Activated CD4-positive, alpha-beta T cell treated with anti-CD3 and anti-CD28 coated beads for 24 hours (primary cell): ENCODE results near the gene TCEA3.
A peak's percentile ranks its signal among the peaks of the same experiment; 100 is the strongest.

ENCODE experiments used
- DNase-seq, 2 donors: peaks; one replicate each; pipeline ENCODE4 v3.0.0-alpha.2; 2020; ENCODE audit warnings: low read depth in 2 of 2

The TCEA3 gene

DNA sequence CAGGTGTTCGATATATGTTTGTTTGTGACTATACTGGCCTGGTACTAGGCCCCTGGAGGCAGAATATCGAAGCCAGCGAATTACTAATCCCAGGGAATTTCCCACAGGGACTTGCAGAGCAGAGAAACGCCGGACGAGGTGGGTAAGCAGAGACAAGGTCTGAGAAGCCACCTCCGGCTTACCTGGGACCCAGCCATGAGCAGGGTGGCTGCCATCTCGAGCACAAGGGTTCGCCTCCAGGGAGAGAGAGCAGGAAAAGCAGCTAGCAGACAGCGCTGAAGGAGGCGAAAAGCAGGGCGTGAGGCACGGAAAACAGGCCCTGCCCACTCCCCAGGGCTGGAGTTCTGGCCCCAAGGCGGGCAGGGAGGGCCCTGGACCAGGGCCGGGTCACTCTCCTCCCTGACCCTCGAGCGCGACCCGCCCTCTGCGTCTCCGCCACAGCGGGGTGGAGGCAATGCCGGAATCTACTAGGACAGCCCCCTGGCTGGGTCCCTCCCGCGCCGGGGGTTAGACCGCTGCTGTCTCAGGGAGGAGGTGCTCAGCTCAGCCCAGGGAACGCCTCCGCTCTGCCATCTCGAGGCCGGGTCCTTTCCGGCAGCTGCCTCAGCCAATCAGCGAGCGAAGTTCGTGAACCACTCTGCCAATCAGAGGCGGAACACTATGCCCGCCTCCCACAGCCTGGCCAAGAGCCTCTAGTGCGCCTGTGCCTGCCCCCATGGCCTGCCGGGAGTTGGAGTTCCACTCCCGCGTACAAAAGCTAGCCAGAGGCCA is 56.6 kb downstream of the TCEA3 start:
- DNase-seq = peak; percentile 95

DNA sequence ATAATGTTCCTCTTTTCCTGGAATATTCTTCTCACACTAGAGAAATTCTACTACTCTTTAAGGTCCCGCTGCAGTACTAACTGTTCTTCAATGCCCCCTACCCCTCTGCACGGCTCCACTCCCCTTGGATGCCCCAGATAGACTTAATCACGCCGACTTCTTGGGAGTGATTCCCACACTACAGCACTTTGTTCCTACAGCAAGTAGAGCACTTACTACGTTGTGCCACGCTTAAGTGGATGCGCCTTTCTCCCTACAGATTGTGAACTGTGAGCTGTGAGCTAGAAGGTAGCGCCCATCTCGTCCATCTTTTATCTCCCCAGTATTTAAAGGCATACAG is 57.1 kb downstream of the TCEA3 start:
- no peak for DNase-seq

DNA sequence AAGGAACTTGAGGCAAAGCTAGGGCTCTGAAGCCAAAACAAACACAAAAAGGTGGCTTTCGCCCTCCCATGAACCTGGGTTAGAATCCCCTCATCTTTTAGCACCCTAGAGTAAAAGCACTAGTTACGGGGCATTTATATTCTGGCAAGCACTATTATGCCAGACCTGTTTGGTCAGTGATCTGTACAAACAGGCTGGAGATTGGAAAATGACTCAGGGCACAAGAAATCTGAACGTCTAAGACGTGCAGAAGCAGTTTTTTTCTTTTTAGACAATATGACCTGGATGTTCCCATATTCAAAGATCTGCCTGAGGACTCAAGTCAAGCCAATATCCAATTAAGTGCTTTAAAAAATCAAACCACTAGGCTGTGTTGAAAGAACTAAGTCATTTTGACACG is 58.0 kb downstream of the TCEA3 start:
- no peak for DNase-seq

DNA sequence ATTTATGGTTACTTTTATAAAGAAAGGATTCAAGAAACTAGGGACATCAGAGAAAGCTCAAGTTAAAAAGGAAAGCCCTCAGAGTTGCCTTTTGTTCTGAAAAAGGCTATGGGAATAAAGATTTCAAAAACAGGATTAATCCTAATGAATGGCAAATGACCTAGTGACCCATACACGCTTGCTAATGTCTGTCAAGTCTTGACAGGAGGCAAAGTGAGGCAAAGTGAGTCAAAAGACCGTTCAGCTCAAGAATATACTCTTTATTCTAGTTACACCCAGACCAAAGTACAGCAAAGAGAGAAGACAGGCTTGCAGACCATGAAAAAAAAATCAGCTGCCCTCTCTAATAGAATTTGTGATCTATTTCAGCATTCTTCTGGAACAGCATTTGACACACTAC is 58.4 kb downstream of the TCEA3 start:
- DNase-seq = no peak

DNA sequence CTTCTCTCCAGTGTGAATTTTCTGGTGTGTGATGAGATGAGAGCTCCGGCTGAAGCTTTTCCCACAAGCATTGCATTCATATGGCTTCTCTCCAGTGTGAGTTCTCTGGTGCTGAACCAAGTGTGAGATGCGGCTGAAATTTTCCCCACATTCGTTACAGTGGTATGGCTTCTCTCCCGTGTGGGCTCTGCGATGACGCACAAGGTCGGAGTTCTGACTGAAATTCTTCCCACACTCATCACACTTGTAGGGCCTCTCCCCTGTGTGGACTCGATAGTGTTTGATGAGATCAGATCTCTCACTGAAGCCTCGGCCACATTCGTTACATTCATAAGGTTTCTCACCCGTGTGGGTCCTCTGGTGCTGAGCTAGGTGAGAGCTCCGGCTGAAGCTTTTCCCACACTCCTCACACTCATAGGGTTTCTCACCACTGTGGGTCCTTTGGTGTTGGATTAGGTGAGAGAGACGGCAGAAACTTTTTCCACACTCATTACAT is 62.3 kb downstream of the TCEA3 start:
- DNase-seq = no peak

DNA sequence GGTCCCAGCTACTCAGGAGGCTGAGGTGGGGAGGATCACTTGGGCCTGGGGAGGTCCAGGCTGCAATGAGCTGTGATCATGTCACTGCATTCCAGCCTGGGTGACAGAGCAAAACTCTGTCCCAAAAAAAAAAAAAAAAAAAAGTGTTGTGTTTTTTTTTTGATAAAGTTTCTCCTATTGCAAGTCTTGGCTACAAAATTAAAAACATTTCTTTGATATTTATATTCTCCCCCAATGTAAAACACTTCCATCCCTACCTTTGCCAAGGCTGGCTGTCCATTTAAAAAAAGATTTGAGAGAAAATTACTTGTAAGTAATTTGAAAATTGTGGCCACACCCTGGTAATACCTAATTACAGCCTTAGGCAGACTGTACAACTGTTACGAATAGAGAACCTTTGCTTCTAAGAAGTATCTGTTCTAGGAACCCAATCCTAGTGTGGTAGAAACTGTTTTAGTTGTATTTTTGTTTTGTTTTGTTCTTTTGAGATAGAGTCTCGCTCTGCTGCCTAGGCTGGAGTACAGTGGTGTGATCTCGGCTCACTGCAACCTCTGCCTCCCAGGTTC is 66.2 kb downstream of the TCEA3 start:
- no peak for DNase-seq

DNA sequence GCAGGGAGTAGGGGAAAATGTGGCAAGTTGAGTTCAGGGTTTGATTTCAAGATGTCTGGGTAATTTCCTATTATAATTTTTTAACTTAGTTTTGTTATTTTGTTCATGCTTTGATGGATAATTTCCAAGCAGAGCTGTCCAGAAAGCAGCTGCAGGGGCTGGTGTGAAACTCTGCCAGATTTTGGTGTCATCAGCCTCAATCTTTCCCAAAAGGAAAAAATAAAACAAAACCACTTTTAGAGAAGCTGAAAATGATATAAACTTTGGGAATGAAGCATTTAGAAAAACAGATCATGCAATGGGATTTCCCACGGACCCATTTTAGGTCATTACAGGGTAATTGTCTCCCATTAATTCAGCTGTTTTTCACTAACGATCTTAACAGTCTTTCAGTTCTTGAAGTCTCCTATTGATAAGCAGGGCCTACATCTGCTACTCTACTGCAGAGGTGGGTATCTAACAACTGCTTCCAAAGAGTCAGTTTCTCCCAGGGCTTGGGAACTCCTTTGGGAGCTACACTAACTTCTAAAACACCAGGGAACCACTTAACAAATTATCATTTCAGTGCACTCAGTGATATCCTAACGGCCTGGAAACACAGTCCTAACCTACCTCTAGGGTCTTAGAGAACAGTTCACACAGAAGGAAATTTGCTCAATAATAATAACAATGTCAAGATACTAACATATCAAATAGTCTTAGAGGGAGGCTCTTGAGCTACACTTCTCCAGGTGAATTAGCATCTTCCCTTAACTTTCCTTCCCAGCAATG is 67.2 kb downstream of the TCEA3 start:
- DNase-seq = no peak

DNA sequence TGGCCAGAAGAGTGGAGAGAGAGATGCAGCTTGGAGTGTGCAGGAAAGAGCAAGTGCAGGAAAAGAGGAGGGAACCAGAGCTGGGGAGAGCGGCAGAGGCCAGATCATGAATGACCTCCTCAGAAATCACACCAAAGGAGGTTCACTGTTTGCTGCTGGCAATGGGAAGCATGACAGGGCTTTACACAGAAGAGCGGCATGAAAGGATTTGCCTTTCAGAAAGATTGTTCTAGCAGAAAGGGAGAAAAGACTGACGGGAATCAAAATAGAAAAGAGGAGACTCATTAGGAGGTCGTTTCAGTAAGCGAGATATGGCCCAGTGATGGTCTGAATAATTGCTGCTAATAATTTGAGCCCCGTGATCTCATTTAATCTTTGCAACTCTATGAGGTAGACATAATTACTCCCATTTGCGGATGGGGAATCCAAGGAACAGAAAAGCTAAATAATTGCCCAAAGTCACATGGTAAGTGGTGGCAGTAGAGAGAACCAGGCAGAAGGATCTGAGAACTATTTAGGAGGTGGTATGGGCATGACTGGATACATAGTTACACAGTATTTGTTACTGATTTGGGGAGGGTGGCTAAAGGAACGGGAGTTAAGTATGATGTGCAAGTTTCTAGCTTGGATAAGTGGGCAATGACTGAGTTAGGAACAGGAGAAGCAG is 67.9 kb downstream of the TCEA3 start:
- no peak for DNase-seq

DNA sequence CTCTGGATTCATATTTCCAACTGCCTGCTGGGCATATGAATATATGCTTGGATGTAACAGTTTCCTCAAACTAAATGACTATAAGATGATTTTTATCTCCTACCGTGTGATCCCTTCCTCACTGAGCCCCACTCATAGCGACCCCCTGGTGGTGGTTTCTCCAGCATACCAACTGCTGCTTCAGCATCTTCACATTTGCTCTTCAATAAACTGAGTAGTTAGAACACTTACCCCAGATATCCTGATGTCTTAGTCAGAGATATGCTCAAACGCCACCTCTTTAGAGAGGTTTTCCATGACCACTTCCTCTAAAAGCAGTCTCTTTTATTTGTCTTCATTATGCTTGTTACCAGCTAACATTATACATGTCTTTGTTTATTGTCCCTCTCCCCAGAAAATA is 70.3 kb downstream of the TCEA3 start:
- DNase-seq = no peak

DNA sequence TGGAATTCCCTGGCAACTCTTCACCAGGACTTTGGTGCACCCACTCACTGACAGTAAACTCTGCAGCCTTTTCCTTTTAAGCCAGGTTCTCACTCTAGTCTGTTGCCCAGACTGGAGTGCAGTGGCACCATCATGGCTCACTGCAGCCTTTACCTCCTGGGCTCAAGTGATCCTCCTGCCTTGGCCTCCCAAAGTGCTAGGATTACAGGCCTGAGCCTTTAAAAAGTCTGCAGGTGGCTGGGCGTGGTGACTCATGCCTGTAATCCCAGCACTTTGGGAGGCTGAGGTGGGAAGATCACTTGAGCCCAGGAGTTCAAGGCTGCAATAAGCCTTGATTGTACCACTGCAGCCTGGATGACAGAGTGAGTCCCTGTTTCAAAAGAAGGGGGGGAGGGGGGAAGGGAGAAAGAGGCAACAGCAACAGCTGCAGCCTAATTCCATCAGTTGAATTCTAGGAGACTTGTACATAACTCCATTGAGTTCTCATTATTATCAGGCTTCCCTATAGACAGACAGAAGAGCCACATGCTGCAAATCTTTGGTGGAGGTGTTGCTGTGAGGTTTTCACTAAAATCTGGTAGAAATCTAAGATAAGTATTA is 72.4 kb downstream of the TCEA3 start:
- DNase-seq = no peak

DNA sequence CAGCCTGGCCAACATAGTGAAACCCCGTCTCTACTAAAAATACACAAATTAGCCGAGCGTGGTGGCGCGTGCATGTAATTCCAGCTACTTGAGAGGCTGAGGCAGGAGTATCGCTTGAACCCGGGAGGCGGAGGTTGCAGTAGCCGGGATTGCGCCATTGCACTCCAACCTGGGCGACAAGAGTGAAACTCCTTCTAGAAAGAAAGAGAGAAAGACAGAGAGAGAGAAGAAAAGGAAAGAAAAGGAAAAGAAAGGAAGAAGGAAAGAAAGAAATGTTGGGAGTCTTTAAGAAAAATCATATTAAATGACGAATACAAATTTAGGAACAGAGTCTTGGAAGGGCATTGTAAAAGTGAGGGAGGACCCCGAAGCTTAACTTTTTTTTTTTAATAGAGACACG is 78.6 kb downstream of the TCEA3 start:
- no peak for DNase-seq

DNA sequence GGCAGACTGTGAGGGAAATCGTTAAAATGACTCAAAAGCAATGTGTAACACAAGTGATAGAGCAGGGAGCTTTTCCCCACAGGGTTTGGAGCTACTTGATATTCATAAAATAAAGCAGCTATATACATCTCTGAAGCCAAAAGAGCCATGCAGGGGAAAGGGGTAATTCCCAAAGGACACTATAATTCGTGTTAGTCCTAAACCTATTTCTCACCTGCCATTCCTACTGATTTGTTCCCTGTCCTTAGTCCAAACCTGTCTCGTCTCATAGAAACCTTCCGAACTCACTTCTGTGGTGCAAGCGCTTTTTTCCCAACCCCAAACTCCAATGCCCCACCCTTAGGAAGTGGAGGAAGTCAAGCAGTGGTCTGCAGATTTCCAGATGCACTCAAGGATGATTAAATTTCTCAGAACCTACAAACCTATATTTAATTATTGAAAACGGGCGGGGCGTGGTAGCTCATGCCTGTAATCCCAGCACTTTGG is 79.5 kb downstream of the TCEA3 start:
- no peak for DNase-seq

DNA sequence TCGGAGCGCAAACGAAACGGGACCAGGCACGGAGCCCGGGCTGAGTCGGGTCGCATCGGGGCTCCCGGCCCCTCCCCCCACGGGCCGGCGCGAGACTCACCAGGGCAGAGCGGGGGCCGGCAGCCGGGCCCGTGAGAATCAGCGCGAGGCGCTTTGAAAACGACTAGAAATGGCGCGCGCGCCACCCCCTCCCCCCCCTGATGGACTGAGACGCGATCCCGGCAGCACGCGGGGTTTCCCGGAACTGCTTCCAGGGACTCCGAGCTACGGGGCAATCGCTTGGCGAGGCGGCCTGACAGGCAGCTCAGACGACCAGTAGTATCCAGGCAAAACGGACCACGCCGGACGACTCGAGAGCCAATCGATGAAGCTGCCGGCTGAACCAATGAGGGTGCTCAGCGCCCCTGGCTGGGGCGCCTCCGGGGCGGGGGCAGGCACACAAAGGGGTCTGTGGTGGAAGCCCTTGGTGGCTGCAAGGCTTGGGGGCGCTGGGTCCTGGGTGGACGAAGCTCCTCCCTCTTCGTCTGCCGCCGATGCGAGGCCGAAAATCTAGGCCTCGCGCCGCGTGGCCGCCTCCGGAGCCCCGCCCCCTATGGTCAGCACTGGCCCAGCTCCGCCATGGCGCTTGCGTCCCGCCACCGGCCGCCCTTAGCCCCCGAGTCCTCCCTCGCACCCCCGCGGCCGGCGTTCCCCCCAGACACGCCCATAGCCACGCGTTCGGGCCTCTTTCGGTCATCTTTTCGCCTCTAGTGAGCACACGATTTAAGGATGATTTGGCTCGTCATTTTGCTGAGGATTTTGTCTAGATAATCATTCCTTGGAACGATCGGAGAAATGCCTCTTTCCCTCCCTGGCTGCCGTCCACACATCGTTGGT is 80.2 kb downstream of the TCEA3 start, which contains the start of gene HNRNPR:
Gene HNRNPR, minus strand, starts transcription at position 174 of the 876 bp plus-strand sequence. CDS start 3,276 bp downstream, outside the sequence.
- DNase-seq = peak; percentile 99 to 100

DNA sequence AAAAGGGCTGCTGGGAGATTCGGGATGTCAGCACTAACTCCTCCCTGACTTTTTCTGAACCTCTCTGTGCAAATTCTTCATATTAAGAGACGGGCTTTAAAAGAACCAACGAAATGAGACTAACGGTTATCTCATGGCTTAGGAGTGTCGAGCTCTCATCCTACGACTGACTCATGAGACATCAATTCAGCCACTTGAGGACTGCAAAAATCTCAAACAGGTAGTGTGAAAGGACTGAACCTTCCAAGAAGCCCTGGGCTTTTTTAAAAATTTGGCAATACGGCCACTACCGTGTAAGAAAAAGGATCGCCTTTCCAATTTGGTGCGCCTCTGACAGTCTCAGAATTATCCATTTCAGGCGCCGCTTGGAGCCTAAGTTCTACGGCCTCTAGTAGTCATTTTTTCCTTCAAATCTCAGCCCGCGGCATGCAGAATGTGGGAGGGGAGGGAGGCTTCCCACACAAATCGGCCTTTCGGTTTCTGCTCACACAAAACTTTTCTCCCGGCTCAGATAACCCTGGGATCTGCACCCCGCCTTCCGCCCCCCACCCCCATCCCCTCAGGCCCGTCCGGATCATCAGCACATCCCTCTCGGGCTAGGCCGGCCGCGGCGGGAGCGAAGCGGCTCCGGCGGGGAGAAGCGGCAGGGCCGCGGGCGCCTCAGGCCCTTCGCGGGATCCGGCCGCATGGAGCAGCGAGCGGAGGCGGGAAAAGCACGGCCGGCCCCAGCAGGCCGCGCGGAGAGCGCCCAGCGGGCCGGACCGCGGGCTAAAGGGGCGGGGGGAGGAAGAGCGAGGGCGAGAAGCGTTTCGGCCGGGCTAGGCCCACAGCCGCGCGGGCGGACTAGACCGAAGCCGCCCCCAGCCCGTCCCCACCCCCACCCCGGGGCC is 81.1 kb downstream of the TCEA3 start:
- DNase-seq = peak; percentile 35 to 46

DNA sequence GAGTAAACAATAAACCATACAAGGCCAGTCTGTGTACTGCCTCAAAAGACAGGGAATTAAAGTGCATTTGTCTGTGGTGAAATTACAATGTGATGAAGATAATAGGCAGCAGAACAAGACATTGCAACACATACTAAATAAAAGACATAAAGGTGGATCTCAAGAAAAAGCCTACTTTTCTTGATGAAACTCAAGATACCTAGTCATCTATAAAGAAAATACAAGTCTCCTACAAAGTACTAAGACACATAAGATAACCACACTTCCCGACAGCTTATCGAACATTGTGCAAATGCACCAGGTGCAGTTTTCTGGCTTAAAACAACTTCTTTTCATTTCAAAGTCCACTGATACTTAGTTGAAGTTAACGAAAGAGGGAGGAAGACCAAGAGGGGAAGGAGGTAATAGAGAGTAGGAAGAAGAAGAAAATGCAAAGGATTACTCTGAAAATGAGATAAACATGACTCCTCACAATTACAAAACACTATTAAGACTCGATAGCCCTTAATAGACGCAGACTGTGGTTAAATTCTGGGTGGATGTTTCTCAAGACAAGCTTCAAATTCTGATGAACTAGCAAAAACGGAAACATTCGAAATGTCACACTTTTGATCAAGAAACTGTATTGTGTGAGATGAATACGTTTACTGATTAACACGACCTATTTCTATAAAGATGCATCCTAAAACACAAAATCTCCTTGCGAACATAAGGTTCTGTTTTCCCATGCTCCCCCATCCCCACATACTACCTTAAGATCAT is 82.4 kb downstream of the TCEA3 start:
- no peak for DNase-seq

DNA sequence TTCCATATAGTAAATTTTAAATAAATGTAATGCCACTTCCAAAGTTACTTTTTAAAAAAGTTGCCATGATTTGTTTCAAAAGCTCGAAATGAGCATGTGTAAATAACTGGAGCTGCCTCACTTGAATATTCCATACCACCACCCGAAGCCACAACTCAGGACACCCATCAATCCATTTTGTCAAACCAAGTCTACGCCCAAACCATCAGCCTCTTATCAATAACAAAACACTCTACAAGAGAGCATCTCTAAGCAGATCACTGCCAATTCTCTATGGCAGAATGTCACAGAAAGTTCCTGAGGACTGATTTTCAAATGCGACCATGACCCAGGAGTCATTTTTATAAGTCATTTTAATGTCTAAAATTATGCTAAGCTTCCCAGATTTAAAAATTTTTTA is 84.9 kb downstream of the TCEA3 start:
- DNase-seq = no peak

DNA sequence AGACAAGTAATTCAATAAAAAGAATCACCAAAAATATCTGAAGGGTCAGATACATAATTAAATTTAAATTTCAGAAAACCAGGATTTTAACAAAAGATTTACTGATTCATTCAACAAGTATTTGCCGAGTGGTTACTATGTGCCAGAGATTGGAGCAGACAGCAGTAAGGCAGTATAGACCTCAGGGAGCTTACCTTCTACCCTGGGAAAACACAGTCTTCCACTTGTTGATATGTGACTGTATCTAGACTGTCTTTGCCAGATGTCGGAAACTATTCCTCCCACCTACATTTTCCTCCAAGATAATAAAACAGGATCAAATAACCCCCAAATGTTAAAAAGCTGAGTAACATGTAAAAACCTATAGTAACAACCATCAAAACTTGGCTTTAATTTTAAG is 86.7 kb downstream of the TCEA3 start:
- no peak for DNase-seq

DNA sequence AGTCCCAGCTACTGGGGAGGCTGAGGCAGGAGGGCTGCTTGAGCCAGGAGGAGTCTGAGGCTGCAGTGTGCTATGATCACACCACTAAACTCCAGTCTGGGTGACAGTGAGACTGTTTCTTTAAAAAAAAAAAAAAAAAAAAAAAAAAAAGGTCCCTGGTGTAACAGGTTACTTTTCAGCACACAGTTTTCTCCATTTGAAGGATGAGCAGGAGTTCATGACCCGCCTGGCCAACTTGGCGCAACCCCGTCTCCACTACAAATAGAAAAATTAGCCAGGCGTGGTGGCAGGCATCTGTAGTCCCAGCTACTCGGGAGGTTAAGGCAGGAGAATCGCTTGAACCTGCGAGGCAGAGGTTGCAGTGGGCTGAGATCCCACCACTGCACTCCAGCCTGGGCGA is 92.8 kb downstream of the TCEA3 start:
- DNase-seq = no peak
